Forelimb muscle (tissue), 1 donor: ENCODE results near the gene RNLS. TPM values are rescaled to one million over a fixed set of nuclear protein-coding genes. Genes with fewer than 3 reads are reported as not detected.
A peak's percentile ranks its signal among the peaks of the same experiment; 100 is the strongest.

Experiments
- DNase-seq: peaks from one replicate; pipeline ENCODE4 v3.0.0-alpha.2; 2013; ENCODE audit warnings: low read depth
- polyA plus RNA-seq: library from polyadenylated mRNA; unstranded; fragments of 120-200 nt; gene quantifications from one replicate; pipeline ENCODE4 v1.2.1, GENCODE V29; 2013; ENCODE audit not compliant: insufficient read length

The RNLS gene
- polyA plus RNA-seq, 1 donor: 2.1 TPM

GRCh38 chr10:88553116-88553752 is 29.9 kb downstream of the RNLS start:
- DNase-seq: peak; percentile 32

- no peak for DNase-seq
These were observed 31.9 kb downstream of the RNLS start for GRCh38 chr10:88551246-88551645.

DNA sequence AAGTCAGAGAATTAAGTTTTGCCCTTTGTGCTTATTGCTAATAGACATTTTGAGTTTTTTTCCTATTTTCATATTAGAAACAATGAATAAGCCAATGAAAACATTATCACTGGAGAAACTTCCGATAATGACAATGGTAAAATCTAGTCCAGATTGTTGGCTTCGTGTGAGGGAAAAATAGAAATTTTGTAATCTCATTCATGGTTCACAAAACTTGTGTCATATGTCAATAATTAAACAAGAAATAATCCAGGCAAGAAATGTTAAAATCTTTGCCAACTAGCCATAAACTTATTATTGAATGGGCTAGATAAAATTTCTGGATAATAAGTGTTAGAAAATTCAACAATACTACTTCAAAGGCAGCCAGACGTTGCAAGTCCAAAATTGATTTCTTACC is 36.6 kb downstream of the RNLS start:
- DNase-seq: no peak

- no peak for DNase-seq
These were observed 37.8 kb downstream of the RNLS start for GRCh38 chr10:88545359-88545758.

DNA sequence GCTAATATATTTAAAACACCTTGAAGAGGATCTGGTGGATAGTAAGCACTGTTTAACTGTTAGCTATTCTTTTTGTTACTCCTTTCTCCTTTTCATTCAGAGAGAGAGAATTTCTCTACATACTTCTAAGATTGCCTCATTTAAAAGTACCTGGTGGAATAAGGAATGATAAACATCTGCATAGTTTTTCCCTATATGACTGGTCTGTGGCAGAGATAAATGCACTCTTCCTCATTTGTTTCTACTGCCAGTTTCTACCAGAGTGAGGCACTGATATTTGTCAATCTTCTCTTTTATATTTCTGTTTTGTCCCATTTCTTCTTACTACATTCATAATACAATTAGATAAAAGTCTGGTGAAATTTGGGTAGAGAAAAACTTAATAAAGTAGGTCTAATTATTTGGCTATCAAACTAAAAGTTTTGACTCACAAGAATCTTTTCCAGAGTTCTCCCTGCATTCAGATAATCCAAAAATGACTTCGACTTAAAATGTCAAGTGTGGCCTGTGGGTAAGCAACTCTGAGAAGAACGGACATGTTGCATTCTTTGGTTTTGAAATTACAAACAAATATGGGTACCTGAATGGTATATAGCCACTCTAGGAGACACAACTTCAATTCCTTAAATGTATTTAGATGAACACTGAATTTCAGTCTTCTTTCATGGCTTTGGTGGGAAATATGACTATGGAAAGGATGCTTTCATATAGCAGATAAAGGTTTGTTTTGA is 38.8 kb downstream of the RNLS start:
- no peak for DNase-seq

DNA sequence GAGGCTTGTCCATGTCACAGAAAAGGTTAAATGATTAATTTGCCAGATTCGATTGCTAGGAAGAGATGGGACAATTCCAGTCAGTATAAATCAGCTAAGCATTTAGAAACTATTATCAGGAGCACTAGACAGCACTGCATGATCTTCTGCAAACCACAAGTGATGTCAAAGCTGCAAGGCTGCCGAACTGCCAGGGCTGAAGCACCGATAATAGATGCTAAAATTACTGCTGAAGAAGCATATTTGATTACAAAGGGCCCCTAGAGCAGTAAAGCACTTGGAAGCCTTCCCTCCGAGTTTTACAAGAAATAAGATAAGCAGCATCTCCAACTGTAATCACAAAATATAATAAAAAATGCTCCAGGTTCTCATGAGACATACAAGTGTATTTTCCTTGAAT is 40.6 kb downstream of the RNLS start:
- DNase-seq: no peak

DNA sequence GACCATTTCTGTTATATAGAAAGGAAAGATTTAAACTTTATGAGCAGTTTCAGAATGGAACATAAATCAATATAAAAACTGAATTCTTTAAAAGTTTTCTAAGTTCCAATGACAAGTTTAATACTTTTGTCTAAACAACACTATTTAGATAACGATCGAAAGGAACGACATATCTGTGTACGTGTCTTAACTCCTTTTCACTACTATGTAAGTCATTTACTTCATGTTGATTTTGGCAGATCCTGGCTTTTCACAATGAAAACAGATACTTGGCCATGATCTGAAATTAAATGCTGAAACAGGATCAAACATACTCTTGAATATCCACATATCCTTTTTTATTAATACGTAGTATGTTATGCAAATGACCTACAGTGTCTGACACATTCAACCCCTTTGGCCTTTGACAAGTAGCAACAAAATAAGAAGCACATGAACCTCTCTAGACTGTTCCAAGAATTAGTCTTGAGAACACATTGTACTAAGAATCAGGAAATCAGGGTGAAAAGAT is 41.9 kb downstream of the RNLS start:
- no peak for DNase-seq

GRCh38 chr10:88540351-88540750 is 42.8 kb downstream of the RNLS start:
- DNase-seq: no peak

- no peak for DNase-seq
These were observed 45.1 kb downstream of the RNLS start for GRCh38 chr10:88538048-88538447.

DNA sequence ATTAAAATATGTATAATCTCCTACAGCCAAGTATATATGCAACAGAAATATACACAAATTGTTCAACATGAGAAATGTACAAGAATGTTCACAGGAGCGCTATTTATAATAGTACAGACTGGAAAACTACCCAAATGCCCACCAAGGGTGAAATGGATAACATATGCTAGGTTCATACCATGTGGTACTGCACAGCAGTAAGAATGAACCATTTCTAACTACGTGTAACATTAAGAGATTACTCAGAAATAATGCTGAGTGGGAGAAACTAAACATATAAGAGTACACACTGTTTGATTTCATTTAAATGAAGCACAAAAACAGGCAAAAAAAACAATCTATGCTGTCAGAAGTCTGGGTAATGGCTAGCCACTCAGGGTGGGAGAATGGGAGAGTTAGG is 45.8 kb downstream of the RNLS start:
- no peak for DNase-seq

DNA sequence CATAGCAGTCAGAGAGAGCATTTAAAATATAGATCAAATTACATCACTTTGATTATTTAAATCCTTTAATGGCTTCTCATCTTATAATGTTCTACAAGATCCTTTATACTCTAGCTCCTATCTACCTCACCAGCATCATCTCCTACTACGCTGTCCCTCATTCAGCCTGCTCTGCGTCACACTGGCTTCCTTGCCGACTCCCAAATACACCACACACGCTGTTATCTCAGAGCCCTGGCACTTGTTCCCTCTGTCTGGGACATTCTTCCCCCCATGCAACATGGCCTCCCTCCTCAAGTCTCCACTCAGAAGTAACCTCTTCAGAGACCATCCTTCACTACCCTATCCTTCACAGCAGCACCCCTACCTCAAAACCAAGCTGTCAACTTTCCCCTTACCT is 46.7 kb downstream of the RNLS start:
- no peak for DNase-seq

- no peak for DNase-seq
These were observed 48.9 kb downstream of the RNLS start for GRCh38 chr10:88534072-88534665.

DNA sequence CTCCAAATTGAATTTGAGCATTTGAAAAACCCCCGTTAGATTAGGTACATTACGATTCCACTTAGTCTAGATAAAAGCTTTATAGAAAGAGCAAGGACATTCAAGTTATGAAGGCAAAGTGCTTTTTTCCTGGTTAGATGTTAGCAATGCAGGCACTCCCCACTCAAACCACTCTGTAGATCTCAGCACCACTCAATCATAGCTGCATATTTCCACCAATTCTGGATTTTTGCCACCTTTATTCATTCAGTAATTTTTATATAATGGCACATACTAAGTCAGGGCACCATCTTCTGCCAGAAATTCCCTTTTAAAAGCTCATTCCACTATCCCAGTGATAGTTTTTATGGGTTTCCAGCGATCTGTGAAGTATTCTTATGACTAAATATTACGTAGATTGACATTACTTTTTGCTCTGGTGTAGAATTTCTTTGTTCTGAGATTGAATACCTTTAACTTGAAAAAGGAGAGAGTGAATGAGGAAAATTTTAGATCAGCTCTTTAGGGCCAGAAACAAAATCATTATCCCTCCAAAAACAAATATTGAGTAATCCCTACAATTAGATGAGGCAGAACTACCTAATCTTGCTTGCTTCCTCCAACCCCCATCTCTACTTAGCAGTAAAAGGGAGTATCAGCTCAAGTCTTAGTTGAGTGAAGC is 51.6 kb downstream of the RNLS start:
- DNase-seq: no peak

DNA sequence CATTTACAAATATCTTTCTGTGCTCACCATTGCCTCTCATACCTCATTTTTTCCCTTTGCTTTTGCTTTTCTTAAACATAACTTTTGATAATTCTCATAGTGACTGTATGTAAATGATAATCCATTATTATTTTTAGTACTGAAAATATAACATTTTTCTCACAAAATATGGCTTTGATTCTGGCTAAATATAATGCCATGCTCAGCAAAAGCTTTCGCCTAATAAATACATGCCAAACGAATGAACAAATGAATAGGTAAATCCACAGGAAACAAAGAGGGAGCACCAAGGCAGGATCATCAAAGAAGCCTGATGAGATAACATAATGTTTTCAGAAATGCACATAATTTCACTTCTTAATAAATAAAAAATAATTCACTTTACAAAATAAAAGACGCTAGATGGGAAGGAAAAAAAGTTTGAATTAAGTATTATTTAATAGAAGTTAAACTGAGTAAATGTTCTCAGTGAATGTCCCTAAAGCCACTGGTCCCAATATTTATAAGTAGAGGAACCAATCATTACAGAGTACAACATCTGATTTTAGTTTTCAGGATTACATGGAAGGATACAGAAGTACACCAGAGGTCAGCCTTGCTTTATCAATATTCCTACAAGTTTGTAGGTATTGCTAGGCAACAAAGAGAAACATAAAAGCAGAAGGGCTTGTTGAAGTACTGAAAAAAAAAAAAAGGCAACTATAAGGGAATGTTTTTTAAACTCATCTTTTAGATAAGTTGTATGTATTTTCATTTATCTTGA is 52.3 kb downstream of the RNLS start:
- DNase-seq: no peak

DNA sequence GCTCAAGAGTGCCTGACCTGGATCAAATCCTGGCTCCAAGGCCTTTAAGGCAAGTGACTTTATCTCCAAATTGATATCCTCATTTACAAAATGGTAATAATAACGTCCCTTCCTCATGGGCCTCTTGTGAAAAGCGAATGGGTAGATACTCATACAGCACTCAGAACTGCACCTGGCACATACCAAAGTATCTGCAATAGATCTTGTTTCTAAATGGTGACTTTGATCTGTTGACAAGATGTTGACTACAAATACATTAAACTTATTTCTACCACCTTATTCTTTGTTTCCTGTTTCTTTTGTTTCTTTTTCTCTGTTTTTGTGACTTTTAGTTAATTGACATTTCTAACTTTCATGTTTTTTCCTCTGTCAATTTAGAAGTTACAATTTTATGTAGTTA is 53.0 kb downstream of the RNLS start:
- DNase-seq: no peak

DNA sequence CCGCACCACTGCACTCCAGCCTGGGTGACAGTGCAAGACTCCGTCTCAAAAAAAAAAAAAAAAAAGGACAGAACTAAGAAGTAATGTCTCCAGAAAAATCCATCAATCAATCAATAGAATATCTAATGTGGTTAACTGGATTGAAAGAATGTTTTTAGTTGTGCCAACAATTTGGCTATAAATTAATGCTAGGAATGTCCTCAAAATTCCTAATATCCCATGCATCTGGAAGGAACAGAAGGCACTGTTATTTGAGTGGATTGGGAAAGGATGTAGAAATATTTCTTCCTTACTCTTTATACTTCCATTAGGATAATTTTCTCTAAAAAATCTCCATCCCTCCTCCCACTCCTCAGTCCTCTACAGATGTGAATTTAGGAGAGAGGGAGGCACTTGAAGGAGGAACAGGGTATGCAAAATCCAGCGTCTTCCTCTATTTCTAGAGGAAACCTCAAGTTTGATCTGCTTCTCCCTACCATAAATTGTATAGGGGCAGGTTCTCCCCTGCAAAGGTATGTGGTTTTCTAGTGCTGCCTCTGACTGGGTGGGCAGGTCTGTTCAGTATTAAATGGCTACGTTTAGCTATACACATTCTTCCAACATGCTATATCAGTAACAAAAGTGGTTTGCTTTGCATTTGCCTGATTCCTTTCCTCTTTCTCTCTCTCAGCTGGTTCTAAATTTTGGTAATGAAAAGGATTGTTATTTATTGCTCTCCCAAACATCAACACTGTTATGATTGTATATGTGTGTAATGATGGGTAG is 54.1 kb downstream of the RNLS start:
- no peak for DNase-seq

DNA sequence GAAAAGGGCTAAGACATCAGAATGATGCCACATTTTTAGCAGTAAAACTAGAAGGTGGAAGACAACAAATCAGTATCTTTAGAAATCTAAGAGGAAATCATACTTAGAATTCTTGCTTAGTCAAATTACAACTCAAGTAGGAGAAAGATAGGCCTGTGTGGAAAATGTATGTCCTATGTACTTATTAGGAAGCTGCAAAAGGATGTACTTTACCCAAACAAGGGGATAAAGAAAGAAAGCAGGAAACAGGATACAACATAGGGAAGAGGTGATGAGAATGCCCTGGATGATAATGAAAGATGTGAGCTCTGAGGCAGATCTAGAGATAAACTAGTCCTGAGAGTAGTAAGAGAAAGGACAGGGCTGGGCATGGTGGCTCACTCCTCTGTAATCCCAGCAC is 54.9 kb downstream of the RNLS start:
- DNase-seq: no peak

GRCh38 chr10:88527245-88527644 is 55.9 kb downstream of the RNLS start:
- no peak for DNase-seq

DNA sequence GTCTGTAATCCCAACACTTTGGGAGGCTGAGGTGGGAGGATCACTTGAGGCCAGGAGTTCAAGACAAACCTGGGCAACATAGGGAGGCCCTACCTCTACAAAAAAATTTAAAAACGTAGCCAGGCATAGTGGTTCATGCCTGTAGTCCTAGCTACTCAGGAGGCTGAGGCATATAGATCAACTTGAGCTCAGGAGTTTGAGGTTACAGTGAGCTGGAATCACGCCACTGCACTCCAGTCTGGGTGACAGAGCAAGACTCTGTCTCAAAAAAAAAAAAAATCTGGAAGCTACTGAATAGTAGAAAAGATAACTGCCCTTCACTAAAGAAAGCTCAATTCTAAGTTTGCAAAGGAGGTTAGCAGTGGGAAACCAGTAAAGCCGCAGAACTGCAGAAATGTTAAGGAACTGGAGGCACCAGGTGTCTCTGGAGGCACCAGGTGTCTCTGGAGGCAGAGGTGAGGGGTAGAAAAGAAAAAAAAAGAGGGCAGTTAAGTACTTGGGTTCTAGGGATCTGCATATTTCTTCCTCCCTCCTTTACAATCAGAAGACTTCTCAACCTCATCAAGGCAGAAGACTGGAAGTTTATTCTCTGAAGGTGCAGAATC is 56.5 kb downstream of the RNLS start:
- DNase-seq: no peak

DNA sequence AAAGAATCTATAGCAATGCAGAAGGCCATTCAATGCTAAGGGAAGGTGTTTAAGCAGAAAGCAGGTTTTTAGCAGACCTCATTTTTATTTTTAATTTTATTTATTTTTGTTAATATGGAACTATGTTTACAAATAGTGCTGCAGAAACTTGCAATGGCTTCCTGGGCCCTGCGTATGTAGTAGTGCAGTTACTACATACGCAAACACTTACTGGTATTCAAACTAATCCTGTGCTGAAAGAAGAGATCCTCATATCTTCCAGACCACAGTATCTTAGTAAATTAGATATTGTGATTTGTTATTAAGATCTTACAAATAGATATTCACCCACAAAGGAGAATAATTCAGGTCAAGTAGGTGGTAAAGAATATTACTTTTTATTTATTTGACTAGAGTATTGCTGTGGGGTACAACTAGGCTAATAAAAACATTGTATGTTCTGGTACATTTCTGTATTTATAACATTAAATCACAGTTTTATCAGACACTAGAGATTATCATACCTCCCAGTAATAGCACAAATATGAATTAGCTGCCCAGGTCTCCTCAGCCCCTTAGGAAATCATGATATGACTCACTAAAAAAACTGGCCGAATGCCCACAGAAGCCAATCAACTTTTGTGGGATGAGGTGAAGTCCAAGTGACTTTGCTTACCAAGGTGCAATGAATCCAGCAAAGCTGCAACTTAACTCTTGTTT is 57.6 kb downstream of the RNLS start:
- no peak for DNase-seq
